GM12891 (cell line): ENCODE data around the gene ACSL5.

Source experiments
- PAX5 ChIP-seq: IDR thresholded peaks from 2 replicates; pipeline ENCODE4 v1.6.1; 2011; ENCODE audit warnings: low read length, moderate library complexity, mild to moderate bottlenecking; ENCODE audit not compliant: insufficient read depth, severe bottlenecking
- POLR2A ChIP-seq: IDR thresholded peaks from 2 replicates; pipeline ENCODE4 v1.6.1; 2011; ENCODE audit warnings: low read depth, low read length, control low read depth
- POLR2AphosphoS5 ChIP-seq: IDR thresholded peaks from 2 replicates; pipeline ENCODE4 v1.6.1; 2011; ENCODE audit warnings: low read depth, low read length, control low read depth

DNA sequence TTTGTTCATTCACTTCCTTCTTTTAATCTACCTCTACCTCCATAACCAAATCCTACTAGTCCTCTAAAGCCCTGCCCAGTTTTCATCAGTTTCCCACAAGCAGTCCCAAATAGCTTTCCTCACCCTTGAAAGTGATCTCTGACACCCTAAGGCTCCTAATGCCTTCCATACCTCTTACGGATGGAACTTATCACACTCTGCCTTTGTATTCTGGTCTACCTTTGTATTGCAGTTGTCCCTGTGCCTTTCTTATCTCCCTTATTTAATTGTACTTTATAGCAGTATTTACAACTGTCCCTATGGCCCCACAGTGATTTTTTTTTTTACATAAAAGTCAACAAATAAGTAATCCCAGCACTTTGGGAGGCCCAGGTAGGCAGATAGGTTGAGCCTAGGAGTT, 33.8 kb downstream of the ACSL5 start:
- TF ChIP-seq POLR2A (no peak), PAX5 (no peak), POLR2AphosphoS5 (no peak)
